NCI-H526 (cell line): Measurements from ENCODE around the gene COL18A1.
A peak's percentile ranks its signal among the peaks of the same experiment; 100 is the strongest.

Experiments
- DNase-seq, 2 experiments: peaks; one replicate each; lab custom pipeline; 2025; lab: John Stamatoyannopoulos, UW

The COL18A1 gene

GRCh38 chr21:45414396-45415187, 9.6 kb downstream of the COL18A1 start:
- no peak for DNase-seq

- no peak for DNase-seq
Observed at GRCh38 chr21:45415188-45415942, 10.4 kb downstream of the COL18A1 start.

GRCh38 chr21:45415943-45416611, 11.1 kb downstream of the COL18A1 start:
- DNase-seq, result no peak

GRCh38 chr21:45416620-45417019, 11.7 kb downstream of the COL18A1 start:
- DNase-seq, result no peak

GRCh38 chr21:45417256-45417950, 12.4 kb downstream of the COL18A1 start:
- no peak for DNase-seq

- DNase-seq, result no peak
Observed at GRCh38 chr21:45417951-45418300, 13.0 kb downstream of the COL18A1 start.

GRCh38 chr21:45418301-45419071, 13.5 kb downstream of the COL18A1 start:
- peak in 1 of 2 experiments; percentile 41 for DNase-seq

GRCh38 chr21:45419162-45419561, 14.2 kb downstream of the COL18A1 start:
- no peak for DNase-seq

- DNase-seq, result peak in 1 of 2 experiments; percentile 39
Observed at GRCh38 chr21:45420061-45421041, 15.4 kb downstream of the COL18A1 start.

GRCh38 chr21:45421071-45421845, 16.3 kb downstream of the COL18A1 start:
- peak in 1 of 2 experiments; percentile 42 for DNase-seq

- DNase-seq, result no peak
Observed at GRCh38 chr21:45421846-45422775, 17.1 kb downstream of the COL18A1 start.

GRCh38 chr21:45423201-45423955, 18.4 kb downstream of the COL18A1 start:
- DNase-seq, result no peak

- no peak for DNase-seq
Observed at GRCh38 chr21:45423968-45424853, 19.2 kb downstream of the COL18A1 start.

- no peak for DNase-seq
Observed at GRCh38 chr21:45424854-45425795, 20.2 kb downstream of the COL18A1 start.
